GM20000 (cell line): ENCODE measurements around the gene GPR108.
A peak's percentile ranks its signal among the peaks of the same experiment; 100 is the strongest.
"Not testable (repeated sequence)": the region's sequence is repeated elsewhere in the genome, so short reads cannot be mapped to it uniquely, and the experiment has no call there.

Experiments used
- DNase-seq: peaks from one replicate; pipeline ENCODE4 v3.0.0; 2012; ENCODE audit warnings: low spot score
- TF ChIP-seq, protein P1 (sequence below): IDR thresholded peaks from 2 replicates; pipeline ENCODE4 v1.5.1; 2012; ENCODE audit warnings: mild to moderate bottlenecking, control low read depth; ENCODE audit errors: extremely low read depth, missing control alignments

Gene GPR108

DNA sequence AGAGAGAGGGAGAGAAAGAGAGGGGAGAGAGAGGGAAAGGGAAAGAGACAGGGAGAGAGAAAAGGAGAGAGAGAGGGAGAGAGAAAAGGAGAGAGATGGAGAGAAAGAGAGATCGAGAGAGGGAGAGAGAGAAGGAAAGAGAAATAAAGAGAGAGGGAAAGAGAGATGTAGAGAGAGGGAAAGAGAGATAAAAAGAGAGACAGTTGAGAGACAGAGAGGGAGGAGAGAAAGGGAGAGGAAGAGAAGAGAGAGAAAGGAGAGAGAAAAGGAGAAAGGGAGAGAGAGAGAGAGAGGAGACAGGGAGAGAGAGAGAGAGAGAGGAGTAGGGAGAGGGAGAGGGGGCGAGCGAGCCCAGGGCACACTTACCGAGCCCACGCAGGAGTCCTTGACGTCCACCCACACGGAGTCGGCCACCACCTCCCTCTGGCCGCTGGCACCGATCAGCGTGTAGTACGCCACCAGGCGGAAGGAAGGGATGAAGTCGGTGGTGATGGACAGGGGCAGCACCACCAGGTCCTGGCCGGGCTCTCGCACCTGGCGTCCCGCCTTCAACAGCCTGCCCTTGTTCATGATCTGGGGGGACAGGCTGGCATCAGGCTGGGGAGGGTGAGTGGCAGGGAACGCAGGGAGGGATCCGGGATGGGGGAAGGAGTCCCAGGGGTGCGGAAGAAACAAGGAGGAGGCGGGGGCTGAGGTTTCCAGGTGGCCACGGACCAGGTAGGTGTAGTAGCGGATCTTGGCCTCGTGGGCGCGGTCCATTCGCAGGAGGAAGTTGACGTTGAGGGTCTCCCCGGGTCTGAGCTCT lies 26.9 kb downstream of the GPR108 start:
- peak; percentile 66 for DNase-seq
- TF ChIP-seq, protein P1, sequence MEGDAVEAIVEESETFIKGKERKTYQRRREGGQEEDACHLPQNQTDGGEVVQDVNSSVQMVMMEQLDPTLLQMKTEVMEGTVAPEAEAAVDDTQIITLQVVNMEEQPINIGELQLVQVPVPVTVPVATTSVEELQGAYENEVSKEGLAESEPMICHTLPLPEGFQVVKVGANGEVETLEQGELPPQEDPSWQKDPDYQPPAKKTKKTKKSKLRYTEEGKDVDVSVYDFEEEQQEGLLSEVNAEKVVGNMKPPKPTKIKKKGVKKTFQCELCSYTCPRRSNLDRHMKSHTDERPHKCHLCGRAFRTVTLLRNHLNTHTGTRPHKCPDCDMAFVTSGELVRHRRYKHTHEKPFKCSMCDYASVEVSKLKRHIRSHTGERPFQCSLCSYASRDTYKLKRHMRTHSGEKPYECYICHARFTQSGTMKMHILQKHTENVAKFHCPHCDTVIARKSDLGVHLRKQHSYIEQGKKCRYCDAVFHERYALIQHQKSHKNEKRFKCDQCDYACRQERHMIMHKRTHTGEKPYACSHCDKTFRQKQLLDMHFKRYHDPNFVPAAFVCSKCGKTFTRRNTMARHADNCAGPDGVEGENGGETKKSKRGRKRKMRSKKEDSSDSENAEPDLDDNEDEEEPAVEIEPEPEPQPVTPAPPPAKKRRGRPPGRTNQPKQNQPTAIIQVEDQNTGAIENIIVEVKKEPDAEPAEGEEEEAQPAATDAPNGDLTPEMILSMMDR, result peak; percentile 23

DNA sequence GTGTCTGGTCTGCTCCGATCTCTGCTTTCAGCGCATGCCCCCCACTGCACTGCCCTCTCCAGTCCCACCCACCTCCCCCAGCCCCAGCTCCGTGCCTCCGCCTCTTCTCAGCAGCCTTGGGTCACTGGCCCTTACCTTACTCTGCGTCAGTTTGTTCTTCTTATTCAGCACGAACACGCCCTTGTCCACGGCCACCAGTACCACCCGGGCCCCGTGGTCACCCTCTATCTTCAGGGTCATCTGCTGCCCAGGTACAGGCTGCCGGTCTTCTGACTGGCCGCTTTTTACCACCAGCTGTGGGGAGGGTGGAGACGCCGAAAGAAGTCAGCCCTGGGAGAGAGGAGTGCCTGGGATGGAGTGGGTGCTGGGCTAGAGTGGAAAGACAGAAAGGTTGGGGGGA lies 27.8 kb downstream of the GPR108 start:
- no peak for DNase-seq
- TF ChIP-seq, protein P1, result no peak

DNA sequence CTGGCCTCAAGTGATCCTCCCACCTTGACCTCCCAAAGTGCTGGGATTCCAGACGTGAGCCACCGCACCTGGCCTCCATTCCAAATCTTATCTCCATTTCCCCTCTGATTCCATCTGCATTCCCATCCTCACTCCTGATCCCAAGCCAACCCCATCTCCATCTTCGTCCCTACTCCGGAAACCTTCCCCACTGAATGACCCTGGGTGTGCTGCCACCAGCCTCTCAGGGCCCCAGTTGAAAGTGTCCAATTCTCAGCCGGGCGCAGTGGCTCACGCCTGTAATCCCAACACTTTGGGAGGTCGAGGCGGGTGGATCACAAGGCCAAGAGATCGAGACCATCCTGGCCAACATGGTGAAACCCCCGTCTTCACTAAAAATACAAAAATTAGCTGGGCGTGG lies 28.5 kb downstream of the GPR108 start:
- not testable (repeated sequence) for DNase-seq

DNA sequence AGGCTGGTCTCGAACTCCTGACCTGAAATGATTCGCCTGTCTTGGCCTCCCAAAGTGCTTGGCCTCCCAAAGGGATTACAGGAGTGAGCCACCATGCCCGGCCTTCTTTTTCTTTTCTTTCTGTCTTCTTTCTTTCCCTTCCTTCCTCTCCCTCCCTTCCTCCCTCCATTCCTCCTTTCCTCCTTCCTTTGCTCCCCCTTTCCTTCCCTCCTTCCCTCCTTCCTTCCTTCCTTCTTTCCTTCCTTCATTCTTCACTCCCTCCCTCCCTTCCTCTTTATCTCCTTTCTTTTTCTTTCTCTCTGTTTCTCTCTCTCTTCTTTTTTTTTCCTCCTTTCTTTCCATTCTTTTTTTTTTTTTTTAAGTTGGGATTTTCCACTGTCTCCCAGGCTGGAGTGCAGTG lies 29.0 kb downstream of the GPR108 start:
- TF ChIP-seq, protein P1, result no peak

DNA sequence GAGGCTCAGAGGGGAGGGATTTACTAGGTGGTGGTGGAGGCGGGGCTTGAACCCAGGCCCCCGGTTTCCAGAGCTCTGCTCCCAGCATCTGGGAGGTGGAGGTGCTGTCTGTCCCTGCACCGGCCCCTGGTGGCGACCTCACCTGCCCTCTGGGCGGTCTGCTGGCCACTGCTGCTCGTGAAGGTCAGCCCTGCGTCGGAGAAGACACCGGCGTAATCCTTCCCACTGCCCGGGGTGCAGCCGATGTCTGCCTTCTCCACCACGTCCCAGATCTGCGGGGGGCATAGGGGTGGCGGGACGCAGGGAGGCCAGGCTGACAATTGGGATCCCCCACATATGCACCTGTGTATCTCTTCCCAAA lies 29.7 kb downstream of the GPR108 start:
- no peak for DNase-seq

More for the DNA sequence above, 29.0 kb downstream of the GPR108 start:
- no peak for DNase-seq

DNA sequence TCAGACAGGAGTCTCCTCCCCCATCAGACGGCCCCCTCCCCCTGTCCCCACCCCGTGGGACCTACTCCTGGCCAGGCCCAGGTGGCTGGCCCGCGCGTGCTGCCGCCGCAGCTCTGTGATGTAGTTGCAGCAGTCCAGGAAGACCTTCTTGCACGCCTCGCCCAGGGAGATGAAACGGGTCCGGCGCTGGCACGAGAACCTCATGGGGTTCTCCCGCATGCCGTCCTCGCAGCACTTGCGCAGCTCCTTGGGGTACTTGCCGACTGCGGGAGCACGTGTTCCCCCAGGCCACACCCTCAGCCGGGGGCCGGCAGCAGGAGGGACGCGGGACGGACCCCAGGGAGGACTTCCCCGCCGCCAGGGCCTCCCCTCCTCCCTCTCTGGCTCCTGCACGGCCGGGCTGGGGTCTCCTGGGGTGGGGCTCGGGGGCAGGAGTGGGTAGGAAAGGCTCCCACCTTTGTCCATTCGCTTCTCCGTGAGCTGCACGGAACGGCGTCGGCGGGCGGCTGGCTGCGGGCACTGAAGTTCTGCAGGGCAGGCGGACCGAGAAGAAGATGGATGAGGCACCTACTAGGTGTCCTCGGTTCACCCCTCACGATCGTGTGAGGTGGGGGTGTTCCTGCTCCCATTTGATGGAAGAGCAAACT lies 30.2 kb downstream of the GPR108 start:
- TF ChIP-seq, protein P1, result no peak
- no peak for DNase-seq

More for the DNA sequence above, 29.7 kb downstream of the GPR108 start:
- TF ChIP-seq, protein P1, result no peak

DNA sequence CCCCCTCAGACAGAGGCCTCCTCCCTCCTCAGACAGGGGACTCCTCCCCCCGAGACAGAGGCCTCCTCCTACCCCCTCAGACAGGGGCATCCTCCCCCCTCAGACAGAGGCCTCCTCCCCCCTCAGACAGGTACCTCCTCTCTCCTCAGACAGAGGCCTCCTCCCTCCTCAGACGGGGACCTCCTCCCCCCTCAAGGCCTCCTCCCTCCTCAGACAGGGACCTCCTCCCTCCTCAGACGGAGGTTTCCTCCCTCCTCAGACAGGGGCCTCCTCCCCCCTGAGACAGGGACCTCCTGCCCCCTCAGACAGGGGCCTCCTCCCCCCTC lies 30.8 kb downstream of the GPR108 start:
- TF ChIP-seq, protein P1, result no peak
- no peak for DNase-seq
